Activated naive CD8-positive, alpha-beta T cell treated with anti-CD3 and anti-CD28 coated beads for 36 hours (primary cell): Measurements from ENCODE around the gene TRPM5. TPM values are rescaled to one million over a fixed set of nuclear protein-coding genes. Genes with fewer than 3 reads are reported as not detected.

Source experiments
- DNase-seq: peaks from one replicate; pipeline ENCODE4 v3.0.0; 2021
- H3K27ac Mint-ChIP-seq: one replicate; pipeline ENCODE4 v1.8.0; 2022; ENCODE audit warnings: mild to moderate bottlenecking, moderate library complexity, mixed read lengths
- H3K27me3 Mint-ChIP-seq: one replicate; pipeline ENCODE4 v1.8.0; 2022; ENCODE audit warnings: mild to moderate bottlenecking, mixed read lengths
- H3K36me3 Mint-ChIP-seq: one replicate; pipeline ENCODE4 v1.8.0; 2021; ENCODE audit warnings: mild to moderate bottlenecking, mixed read lengths
- H3K4me1 Mint-ChIP-seq: one replicate; pipeline ENCODE4 v1.8.0; 2021; ENCODE audit warnings: mixed read lengths
- H3K4me3 Mint-ChIP-seq: one replicate; pipeline ENCODE4 v1.8.0; 2022; ENCODE audit warnings: mild to moderate bottlenecking, moderate library complexity, mixed read lengths
- H3K9me3 Mint-ChIP-seq: one replicate; pipeline ENCODE4 v1.8.0; 2022; ENCODE audit warnings: mixed read lengths
- total RNA-seq, 2 experiments: library from RNA; stranded (reverse); gene quantifications; one replicate each; pipeline ENCODE4 v1.2.3, GENCODE V29; 2021

Gene TRPM5
- total RNA-seq, 2 experiments from 2014 or later = not detected

DNA sequence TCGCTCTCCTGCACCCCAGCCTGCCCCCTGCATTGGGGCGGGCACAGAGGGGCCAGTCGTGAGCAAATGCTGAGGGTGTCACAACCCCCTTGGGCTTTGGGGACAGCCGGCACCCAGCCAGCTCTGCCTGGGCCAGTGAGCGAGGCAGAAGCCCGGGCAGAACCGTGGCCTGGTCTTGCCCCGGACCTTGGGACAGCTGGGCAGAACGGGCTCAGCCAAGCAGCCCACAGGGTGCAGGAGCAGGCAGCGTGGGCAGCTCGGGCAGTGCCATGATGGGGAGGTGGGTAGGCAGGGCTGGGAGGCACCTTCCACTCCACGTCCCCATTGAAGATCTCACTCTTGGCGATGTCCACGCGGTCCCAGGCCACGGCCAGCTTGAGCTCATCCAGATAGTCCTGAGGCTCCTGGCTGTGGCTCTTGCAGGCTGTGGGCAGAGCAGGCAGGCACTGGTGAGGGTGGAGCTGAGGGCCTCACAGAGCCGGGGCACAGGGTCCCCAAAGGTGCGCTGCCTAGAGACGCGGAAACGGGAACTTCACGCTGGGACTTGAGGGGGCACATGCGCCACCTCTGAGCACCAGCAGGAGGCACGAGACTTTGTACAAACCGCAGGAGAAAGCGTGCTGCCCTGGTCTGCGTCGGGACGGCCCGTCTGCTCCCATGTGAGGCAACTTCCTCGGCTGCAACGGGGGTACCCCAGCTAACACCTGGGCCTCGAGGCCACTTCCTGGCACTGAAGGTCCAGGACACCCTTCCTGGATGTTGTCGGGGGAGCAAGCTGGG, 28.5 kb downstream of the TRPM5 start:
- H3K4me3 Mint-ChIP-seq = no peak overlapping the region
- no peaks in the 10 kb centered on the region for H3K9me3 Mint-ChIP-seq
- no peaks in the 10 kb centered on the region for H3K36me3 Mint-ChIP-seq
- H3K4me1 Mint-ChIP-seq = peaks cover 1% of the 10 kb centered on the region
- no peak overlapping the region for H3K27ac Mint-ChIP-seq
- H3K27me3 Mint-ChIP-seq = peaks cover 3% of the 10 kb centered on the region
- DNase-seq = no peak

- Mint-ChIP-seq H3K27me3 (peaks cover 3% of the 10 kb centered on the region), H3K4me3 (no peak overlapping the region), H3K36me3 (no peaks in the 10 kb centered on the region), H3K27ac (no peak overlapping the region), H3K4me1 (peaks cover 1% of the 10 kb centered on the region), H3K9me3 (no peaks in the 10 kb centered on the region)
- no peak for DNase-seq
Observed at GRCh38 chr11:2415171-2415570, 29.1 kb downstream of the TRPM5 start.

DNA sequence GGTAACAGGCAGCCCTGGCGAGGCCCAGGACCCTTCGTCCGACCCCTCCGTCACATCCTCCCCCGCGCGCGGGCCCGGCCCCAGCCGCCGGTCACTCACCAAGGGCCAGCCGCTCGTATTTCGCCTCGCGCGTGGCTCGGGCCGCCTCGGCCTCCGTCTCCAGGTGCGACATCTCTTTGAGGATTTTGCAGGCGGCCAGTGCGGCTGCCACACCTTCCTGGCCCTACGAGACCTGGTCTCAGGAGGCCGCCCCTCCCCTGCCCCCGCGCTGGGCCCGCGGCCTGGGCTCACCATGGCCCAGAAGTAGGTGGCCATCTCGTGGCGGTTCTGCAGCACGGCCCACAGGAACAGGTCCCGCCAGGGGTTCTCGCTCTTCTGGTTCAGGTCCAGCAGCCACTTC, 29.7 kb downstream of the TRPM5 start:
- Mint-ChIP-seq H3K4me3 (no peak overlapping the region), H3K4me1 (no peaks in the 10 kb centered on the region), H3K27me3 (peaks cover 3% of the 10 kb centered on the region), H3K27ac (no peak overlapping the region), H3K36me3 (no peaks in the 10 kb centered on the region), H3K9me3 (no peaks in the 10 kb centered on the region)
- no peak for DNase-seq

DNA sequence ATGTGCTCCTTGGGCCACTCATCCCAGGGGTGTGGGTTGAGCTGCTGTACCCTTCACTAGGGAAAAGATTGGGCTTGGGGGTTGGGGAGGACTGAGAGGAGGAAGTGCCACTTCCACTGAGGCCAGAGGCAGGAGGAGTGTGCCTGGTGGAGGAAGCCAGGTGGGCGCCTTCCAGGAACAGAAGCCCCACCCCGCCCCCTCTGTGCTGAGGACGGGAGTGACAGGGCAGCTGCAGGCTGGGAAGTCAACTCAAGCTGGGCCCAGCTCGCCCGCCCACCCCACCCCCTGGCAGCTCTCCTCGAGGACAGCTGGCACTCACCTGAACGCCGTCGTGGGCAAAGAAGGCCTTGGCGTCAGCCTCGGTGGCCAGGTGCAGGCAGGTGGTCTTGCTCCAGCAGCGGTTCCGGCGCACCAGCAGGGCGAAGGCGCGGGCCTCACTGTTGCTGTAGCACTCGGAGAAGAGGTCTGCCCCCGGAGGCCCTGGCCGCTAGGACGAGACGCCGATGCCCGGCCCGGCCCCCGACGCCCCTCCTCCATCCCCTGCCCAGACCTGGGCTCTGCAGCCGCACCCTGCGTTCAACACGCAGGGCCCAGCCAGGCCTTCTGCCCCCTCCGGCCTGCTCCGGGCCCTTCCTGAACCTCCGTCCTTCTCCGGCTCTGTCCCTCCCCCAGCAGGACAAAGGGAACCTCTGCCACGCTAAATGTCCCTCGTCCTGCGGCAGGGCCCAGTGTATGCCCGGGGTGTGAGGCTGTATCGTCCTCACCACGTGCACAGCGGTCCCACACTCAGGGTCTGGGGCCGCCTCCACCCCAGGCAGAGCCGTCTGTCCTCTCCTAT, 30.4 kb downstream of the TRPM5 start:
- H3K27ac Mint-ChIP-seq = no peak overlapping the region
- peaks cover 3% of the 10 kb centered on the region for H3K27me3 Mint-ChIP-seq
- H3K9me3 Mint-ChIP-seq = no peaks in the 10 kb centered on the region
- no peaks in the 10 kb centered on the region for H3K4me1 Mint-ChIP-seq
- DNase-seq = no peak
- no peaks in the 10 kb centered on the region for H3K36me3 Mint-ChIP-seq
- no peak overlapping the region for H3K4me3 Mint-ChIP-seq

DNA sequence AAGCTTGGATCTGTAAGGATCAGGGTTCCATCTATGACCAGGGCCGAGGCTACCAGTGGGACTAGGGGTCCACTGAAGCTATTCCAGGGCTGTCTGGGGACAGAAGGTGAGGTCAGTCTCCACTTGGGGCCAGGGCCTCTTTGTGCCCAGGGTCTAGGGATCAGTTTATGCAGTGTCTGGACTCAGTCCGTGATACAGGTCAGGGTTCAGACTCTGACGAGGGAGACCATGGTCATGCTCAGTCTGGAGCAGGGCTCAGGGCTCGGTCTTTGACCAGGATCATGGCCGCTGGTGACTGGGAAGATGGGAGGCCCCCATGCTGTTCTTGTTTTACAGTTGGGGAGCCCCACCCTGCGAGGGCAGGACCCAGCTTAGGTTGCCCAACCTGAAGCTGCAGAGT, 32.0 kb downstream of the TRPM5 start:
- no peaks in the 10 kb centered on the region for H3K4me1 Mint-ChIP-seq

GRCh38 chr11:2411446-2412305, 32.6 kb downstream of the TRPM5 start:
- H3K4me3 Mint-ChIP-seq = no peak overlapping the region
- no peaks in the 10 kb centered on the region for H3K9me3 Mint-ChIP-seq
- H3K27ac Mint-ChIP-seq = no peak overlapping the region
- H3K36me3 Mint-ChIP-seq = no peaks in the 10 kb centered on the region
- no peak for DNase-seq
- no peaks in the 10 kb centered on the region for H3K4me1 Mint-ChIP-seq
- peaks cover 3% of the 10 kb centered on the region for H3K27me3 Mint-ChIP-seq

More for the DNA sequence above, 32.0 kb downstream of the TRPM5 start:
- no peak for DNase-seq
- Mint-ChIP-seq H3K4me3 (no peak overlapping the region), H3K27ac (no peak overlapping the region), H3K27me3 (peaks cover 3% of the 10 kb centered on the region), H3K9me3 (no peaks in the 10 kb centered on the region), H3K36me3 (no peaks in the 10 kb centered on the region)

DNA sequence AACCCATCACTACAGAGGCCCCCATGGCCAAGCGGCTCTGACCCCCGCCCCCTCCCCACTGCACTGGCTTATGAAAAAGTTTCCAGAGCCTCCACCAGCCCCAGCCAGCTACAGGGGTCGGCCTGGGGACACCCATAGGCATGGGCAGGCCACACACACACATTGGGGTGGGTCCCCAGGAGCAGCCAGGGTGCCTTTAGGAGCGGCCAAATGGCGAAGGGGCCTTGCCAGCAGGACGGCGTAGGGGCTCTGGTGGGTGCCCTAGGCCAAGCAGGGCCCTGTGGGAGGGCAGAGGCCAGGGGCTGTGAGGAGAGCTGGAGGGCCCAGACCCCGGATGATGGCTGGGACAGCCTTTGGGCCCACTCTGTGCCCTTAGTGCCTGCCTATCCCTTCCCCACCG, 33.7 kb downstream of the TRPM5 start:
- Mint-ChIP-seq H3K27ac (no peak overlapping the region), H3K4me1 (no peaks in the 10 kb centered on the region), H3K36me3 (no peaks in the 10 kb centered on the region), H3K9me3 (no peaks in the 10 kb centered on the region), H3K4me3 (no peak overlapping the region), H3K27me3 (peaks cover 3% of the 10 kb centered on the region)
- no peak for DNase-seq

- no peak for DNase-seq
- H3K36me3 Mint-ChIP-seq = no peaks in the 10 kb centered on the region
- no peak overlapping the region for H3K27ac Mint-ChIP-seq
- no peak overlapping the region for H3K4me3 Mint-ChIP-seq
- H3K9me3 Mint-ChIP-seq = no peaks in the 10 kb centered on the region
- H3K27me3 Mint-ChIP-seq = no peaks in the 10 kb centered on the region
- no peaks in the 10 kb centered on the region for H3K4me1 Mint-ChIP-seq
Observed at GRCh38 chr11:2409611-2410468, 34.5 kb downstream of the TRPM5 start.

- Mint-ChIP-seq H3K4me1 (no peaks in the 10 kb centered on the region), H3K4me3 (no peak overlapping the region), H3K27ac (no peak overlapping the region), H3K27me3 (no peaks in the 10 kb centered on the region), H3K9me3 (no peaks in the 10 kb centered on the region), H3K36me3 (no peaks in the 10 kb centered on the region)
- no peak for DNase-seq
Observed at GRCh38 chr11:2409126-2409525, 35.2 kb downstream of the TRPM5 start.

DNA sequence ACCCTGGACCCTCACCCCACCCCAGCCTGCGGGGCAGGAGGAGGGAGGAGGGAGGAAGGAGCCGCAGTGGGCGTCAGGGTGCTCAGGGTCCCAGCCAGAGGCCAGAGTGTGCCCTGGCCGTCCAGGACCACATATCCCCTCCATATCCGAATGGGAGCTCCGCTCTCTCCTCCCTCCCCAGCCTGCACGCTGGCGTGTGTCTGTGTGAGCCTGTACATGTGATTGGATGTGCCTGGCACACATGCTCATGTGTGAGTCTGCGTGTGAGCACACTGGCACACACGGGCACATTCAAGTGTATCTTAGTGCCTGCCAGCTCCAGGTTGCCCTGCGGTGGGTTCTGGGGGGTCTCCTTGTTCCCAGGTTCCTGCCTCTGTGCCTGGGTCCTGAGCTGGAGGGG, 35.6 kb downstream of the TRPM5 start:
- no peak for DNase-seq
- no peaks in the 10 kb centered on the region for H3K4me1 Mint-ChIP-seq
- no peaks in the 10 kb centered on the region for H3K36me3 Mint-ChIP-seq
- H3K27me3 Mint-ChIP-seq = no peaks in the 10 kb centered on the region
- no peak overlapping the region for H3K27ac Mint-ChIP-seq
- no peaks in the 10 kb centered on the region for H3K9me3 Mint-ChIP-seq
- H3K4me3 Mint-ChIP-seq = no peak overlapping the region

DNA sequence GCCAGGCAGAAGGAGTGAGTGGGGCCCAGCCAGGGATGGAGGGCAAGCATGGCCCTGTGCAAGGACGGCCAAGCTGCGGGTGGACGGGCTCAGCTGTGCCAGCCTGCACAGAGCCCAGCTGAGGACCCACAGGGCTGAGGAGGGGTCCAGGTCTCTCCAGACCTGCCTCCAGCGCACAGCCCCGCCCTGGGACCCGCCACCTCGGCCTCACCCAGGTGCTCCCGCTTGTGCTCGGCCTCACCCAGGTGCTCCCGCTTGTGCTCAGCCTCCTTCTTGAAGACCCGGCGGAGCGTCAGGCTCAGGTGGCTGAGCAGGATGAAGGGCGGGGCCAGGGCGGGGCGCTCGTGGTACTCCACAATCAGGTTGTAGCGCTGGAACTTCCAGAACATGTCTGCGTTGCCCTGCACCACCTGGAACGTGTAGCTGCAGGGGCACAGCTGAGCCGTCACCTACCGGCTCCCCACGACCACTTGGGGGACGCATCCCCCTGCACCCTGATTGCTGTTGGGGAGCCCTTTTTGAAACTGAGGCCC, 37.4 kb downstream of the TRPM5 start:
- Mint-ChIP-seq H3K4me1 (peaks cover 6% of the 10 kb centered on the region), H3K27ac (no peak overlapping the region), H3K4me3 (no peak overlapping the region), H3K9me3 (no peaks in the 10 kb centered on the region), H3K27me3 (no peaks in the 10 kb centered on the region), H3K36me3 (no peaks in the 10 kb centered on the region)
- no peak for DNase-seq

DNA sequence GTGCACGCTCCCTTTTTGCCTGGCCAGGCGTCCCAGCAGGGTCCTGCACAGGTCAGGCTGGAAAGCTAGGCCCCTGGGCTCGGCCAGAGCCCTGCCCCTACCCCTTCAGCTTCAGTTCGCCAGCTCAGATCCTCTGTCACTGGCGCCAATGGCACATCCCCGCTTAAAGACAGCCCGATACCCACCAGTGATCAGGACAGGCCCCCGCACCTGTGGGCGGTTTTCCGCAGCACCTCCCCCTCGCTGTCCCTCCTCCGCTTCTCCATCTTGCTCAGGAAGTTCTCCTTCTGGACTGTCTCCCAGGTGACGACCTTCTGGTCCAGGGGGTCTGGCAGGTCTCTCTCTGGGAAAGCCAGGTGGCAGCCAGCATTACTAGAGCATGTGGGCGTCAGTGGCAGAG, 37.9 kb downstream of the TRPM5 start:
- no peaks in the 10 kb centered on the region for H3K36me3 Mint-ChIP-seq

DNA sequence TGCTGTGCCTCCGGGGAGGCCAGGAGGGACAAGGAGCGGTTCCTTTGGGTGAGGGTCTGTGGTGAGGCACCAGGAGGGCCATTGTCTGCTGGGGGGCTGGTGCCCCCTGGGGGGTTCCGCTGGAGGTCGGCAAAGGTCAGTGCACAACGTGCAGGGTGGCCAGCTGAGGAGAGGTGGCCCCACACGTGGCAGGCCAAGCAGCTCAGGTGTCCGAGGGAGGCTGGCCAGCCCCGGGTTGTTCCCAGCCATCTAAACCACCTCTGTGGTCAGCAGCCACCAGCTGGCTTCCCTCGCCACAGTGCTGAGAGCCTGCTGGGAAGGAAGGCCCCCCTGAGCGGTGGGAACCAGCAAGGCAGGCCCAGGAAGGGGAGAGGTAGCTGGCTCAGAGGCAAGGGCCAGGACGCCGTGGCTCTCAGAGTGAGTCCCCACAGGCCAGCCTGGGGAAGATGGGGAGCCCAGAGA, 39.5 kb downstream of the TRPM5 start:
- Mint-ChIP-seq H3K27me3 (no peaks in the 10 kb centered on the region), H3K27ac (no peak overlapping the region), H3K9me3 (no peaks in the 10 kb centered on the region), H3K4me1 (peaks cover 11% of the 10 kb centered on the region), H3K4me3 (no peak overlapping the region), H3K36me3 (no peaks in the 10 kb centered on the region)
- no peak for DNase-seq

More for the DNA sequence above, 37.9 kb downstream of the TRPM5 start:
- H3K9me3 Mint-ChIP-seq = no peaks in the 10 kb centered on the region
- no peaks in the 10 kb centered on the region for H3K27me3 Mint-ChIP-seq
- no peak overlapping the region for H3K4me3 Mint-ChIP-seq
- no peak for DNase-seq
- peaks cover 9% of the 10 kb centered on the region for H3K4me1 Mint-ChIP-seq
- H3K27ac Mint-ChIP-seq = no peak overlapping the region
